ENCODE data around the gene RIMS3.

The RIMS3 gene

GRCh38 chr1:40689737-40690136, 24.3 kb upstream of the RIMS3 start:
- ChIA-PET POLR2A (no interaction called here), CTCF (interaction anchor here (0.7 to 4.6 kb wide), 5 partner anchors 11 to 351 kb away, joined by 3 to 29 read pairs (median 5); no protein-coding TSS in a partner anchor)

GRCh38 chr1:40687661-40688060, 22.2 kb upstream of the RIMS3 start:
- H3K4me3 ChIP-seq (ENCODE audit: low read depth, low read length): no peak overlapping the region
- no peak for DNase-seq (ENCODE audit: low read depth, low spot score)
- no peak for TF ChIP-seq CTCF (IDR thresholded peaks at IDR 0.05; ENCODE audit: insufficient read depth, low read length, missing control alignments)
- POLR2A ChIA-PET: no interaction called here
- CTCF ChIA-PET: interaction anchor here (1.0 to 1.4 kb wide), 2 partner anchors 14 to 18 kb away, joined by 4 to 6 read pairs; no protein-coding TSS in a partner anchor

More at GRCh38 chr1:40689737-40690136, 24.3 kb upstream of the RIMS3 start:
- no peak for TF ChIP-seq CTCF (IDR thresholded peaks at IDR 0.05; ENCODE audit: insufficient read depth, low read length, missing control alignments)
- no peak overlapping the region for H3K4me3 ChIP-seq (ENCODE audit: low read depth, low read length)
- no peak for DNase-seq (ENCODE audit: low read depth, low spot score)

GRCh38 chr1:40687059-40687458, 21.6 kb upstream of the RIMS3 start:
- no peak for TF ChIP-seq CTCF (IDR thresholded peaks at IDR 0.05; ENCODE audit: insufficient read depth, low read length, missing control alignments)
- CTCF ChIA-PET: interaction anchor here (1.0 to 1.4 kb wide), 2 partner anchors 15 to 18 kb away, joined by 4 to 6 read pairs; no protein-coding TSS in a partner anchor
- H3K4me3 ChIP-seq (ENCODE audit: low read depth, low read length): no peak overlapping the region
- POLR2A ChIA-PET: no interaction called here
- DNase-seq (ENCODE audit: low read depth, low spot score): no peak

- ChIA-PET POLR2A (interaction anchor here (0.7 kb wide), 1 partner anchor 38 kb away, joined by 4 read pairs; no protein-coding TSS in a partner anchor), CTCF (interaction anchor here (7.7 kb wide), 1 partner anchor 15 kb away, joined by 59 read pairs; no protein-coding TSS in a partner anchor)
- DNase-seq (ENCODE audit: low read depth, low spot score): no peak
- no peak overlapping the region for H3K4me3 ChIP-seq (ENCODE audit: low read depth, low read length)
- TF ChIP-seq CTCF (IDR thresholded peaks at IDR 0.05; ENCODE audit: insufficient read depth, low read length, missing control alignments): no peak
Measured at GRCh38 chr1:40684669-40685068, 19.2 kb upstream of the RIMS3 start.

GRCh38 chr1:40679165-40679953, 13.9 kb upstream of the RIMS3 start:
- no peak overlapping the region for H3K4me3 ChIP-seq (ENCODE audit: low read depth, low read length)
- no peak for DNase-seq (ENCODE audit: low read depth, low spot score)
- no peak for TF ChIP-seq CTCF (IDR thresholded peaks at IDR 0.05; ENCODE audit: insufficient read depth, low read length, missing control alignments)
- ChIA-PET POLR2A (interaction anchor here (1.4 kb wide), 1 partner anchor 13 kb away, joined by 4 read pairs; no protein-coding TSS in a partner anchor), CTCF (interaction anchor here (0.6 to 7.7 kb wide), 5 partner anchors 9 to 50 kb away, joined by 3 to 59 read pairs (median 4); no protein-coding TSS in a partner anchor)

- ChIA-PET CTCF (no interaction called here), POLR2A (interaction anchor here (0.7 kb wide), 1 partner anchor 9 kb away, joined by 3 read pairs; no protein-coding TSS in a partner anchor)
- no peak for DNase-seq (ENCODE audit: low read depth, low spot score)
- no peak for TF ChIP-seq CTCF (IDR thresholded peaks at IDR 0.05; ENCODE audit: insufficient read depth, low read length, missing control alignments)
- no peak overlapping the region for H3K4me3 ChIP-seq (ENCODE audit: low read depth, low read length)
Measured at GRCh38 chr1:40676501-40676900, 11.0 kb upstream of the RIMS3 start.
